ENCODE results near the gene LLPH.

DNA sequence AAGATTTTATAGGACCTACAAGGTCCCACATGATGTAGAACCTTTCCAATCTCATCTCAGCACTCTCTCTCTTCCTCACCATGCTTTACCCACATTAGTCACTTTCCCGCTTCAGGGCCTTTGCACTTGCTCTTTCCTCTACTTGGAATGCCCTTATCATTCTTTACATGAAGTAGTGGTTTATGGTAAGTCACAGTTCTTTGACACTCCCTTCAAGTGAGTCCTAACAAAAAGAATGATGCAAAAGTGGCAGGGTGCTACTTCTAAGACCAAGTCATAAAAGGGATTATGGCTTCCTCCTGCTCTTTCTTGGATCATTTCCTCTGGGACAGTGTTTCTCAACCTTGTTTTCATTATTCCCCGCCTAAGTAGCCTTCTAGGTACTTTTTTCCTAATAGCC is 26.1 kb upstream of the LLPH start:
- TF ChIP-seq POLR2A (IDR thresholded peaks at IDR 0.05), result no peak
- TF ChIP-seq, protein P1, sequence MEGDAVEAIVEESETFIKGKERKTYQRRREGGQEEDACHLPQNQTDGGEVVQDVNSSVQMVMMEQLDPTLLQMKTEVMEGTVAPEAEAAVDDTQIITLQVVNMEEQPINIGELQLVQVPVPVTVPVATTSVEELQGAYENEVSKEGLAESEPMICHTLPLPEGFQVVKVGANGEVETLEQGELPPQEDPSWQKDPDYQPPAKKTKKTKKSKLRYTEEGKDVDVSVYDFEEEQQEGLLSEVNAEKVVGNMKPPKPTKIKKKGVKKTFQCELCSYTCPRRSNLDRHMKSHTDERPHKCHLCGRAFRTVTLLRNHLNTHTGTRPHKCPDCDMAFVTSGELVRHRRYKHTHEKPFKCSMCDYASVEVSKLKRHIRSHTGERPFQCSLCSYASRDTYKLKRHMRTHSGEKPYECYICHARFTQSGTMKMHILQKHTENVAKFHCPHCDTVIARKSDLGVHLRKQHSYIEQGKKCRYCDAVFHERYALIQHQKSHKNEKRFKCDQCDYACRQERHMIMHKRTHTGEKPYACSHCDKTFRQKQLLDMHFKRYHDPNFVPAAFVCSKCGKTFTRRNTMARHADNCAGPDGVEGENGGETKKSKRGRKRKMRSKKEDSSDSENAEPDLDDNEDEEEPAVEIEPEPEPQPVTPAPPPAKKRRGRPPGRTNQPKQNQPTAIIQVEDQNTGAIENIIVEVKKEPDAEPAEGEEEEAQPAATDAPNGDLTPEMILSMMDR (IDR thresholded peaks at IDR 0.05), result no peak
